Fibroblast of lung (primary cell): ENCODE measurements around the gene ANKRD26.

Source experiments
- EZH2 ChIP-seq: IDR thresholded peaks from 2 replicates; pipeline ENCODE4 v1.5.1; 2012; ENCODE audit warnings: low read length, control low read depth, mild to moderate bottlenecking; ENCODE audit errors: missing control alignments
- TF ChIP-seq, protein P1 (sequence below), 2 donors: IDR thresholded peaks in 1 of 2; conservative IDR thresholded peaks in 1 of 2; 1 replicate in 1 of 2; 2 replicates in 1 of 2; pipeline ENCODE4 v1.5.1; 2011 to 2012; ENCODE audit warnings: low read length in 2 of 2, control low read depth in 1 of 2, inconsistent platforms in 1 of 2, low read depth in 1 of 2, mild to moderate bottlenecking in 1 of 2

DNA sequence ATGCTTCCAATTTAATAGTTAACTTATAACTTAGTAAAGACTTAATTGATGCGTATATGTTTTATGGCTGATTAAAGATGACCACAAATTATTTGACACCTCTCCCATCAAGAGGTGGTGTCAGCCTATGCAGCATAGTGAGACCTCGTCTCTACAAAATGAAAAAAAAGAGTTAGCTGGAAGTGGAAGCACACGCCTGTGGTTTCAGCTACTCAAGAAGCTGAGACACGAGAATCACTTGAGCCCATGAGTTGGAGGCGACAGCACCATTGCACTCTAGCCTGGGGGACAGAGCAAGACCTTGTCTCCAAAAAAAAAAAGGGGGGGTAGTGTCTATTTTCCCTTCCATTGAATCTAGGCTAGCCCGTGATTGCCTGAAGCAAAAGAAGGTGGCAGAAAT, 140.5 kb downstream of the ANKRD26 start:
- TF ChIP-seq, protein P1, sequence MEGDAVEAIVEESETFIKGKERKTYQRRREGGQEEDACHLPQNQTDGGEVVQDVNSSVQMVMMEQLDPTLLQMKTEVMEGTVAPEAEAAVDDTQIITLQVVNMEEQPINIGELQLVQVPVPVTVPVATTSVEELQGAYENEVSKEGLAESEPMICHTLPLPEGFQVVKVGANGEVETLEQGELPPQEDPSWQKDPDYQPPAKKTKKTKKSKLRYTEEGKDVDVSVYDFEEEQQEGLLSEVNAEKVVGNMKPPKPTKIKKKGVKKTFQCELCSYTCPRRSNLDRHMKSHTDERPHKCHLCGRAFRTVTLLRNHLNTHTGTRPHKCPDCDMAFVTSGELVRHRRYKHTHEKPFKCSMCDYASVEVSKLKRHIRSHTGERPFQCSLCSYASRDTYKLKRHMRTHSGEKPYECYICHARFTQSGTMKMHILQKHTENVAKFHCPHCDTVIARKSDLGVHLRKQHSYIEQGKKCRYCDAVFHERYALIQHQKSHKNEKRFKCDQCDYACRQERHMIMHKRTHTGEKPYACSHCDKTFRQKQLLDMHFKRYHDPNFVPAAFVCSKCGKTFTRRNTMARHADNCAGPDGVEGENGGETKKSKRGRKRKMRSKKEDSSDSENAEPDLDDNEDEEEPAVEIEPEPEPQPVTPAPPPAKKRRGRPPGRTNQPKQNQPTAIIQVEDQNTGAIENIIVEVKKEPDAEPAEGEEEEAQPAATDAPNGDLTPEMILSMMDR (conservative IDR thresholded peaks at IDR 0.05 in 1 of 2, IDR thresholded peaks at IDR 0.05 in 1 of 2; ENCODE audit: low read depth in 1 of 2, low read length in 2 of 2), result no peak
- no peak for TF ChIP-seq EZH2
